ENCODE results near the gene IL17RC.
A peak's percentile ranks its signal among the peaks of the same experiment; 100 is the strongest.
"Not testable (repeated sequence)": the region's sequence is repeated elsewhere in the genome, so short reads cannot be mapped to it uniquely, and the experiment has no call there.

The IL17RC gene

GRCh38 chr3:9916346-9916733, 558 bp upstream of the IL17RC start:
- no peak for FAIRE-seq

- FAIRE-seq: no peak
Measured at GRCh38 chr3:9917820-9918219, 922 bp downstream of the IL17RC start.

GRCh38 chr3:9918261-9919038, 1.6 kb downstream of the IL17RC start:
- FAIRE-seq: no peak

GRCh38 chr3:9928158-9928557, 11.3 kb downstream of the IL17RC start:
- no peak for FAIRE-seq

GRCh38 chr3:9930804-9931418, 14.0 kb downstream of the IL17RC start:
- FAIRE-seq: no peak

GRCh38 chr3:9932535-9932842, 15.6 kb downstream of the IL17RC start:
- FAIRE-seq: no peak

- no peak for FAIRE-seq
Measured at GRCh38 chr3:9932843-9933560, 16.1 kb downstream of the IL17RC start.

GRCh38 chr3:9933561-9934234, 16.8 kb downstream of the IL17RC start, which contains the start of gene CRELD1:
Gene CRELD1, plus strand, starts transcription at chr3:9933834. Its CDS starts 605 bp downstream, at chr3:9934439.
- peak; percentile 88 for FAIRE-seq

- FAIRE-seq: no peak
Measured at GRCh38 chr3:9934235-9934621, 17.3 kb downstream of the IL17RC start.

GRCh38 chr3:9934993-9935392, 18.1 kb downstream of the IL17RC start:
- no peak for FAIRE-seq

GRCh38 chr3:9935966-9936510, 19.1 kb downstream of the IL17RC start:
- no peak for FAIRE-seq

GRCh38 chr3:9937486-9938238, 20.8 kb downstream of the IL17RC start:
- FAIRE-seq: no peak

GRCh38 chr3:9938966-9939365, 22.1 kb downstream of the IL17RC start:
- FAIRE-seq: no peak

- not testable (repeated sequence) for FAIRE-seq
Measured at GRCh38 chr3:9939906-9940305, 23.0 kb downstream of the IL17RC start.

- FAIRE-seq: no peak
Measured at GRCh38 chr3:9940746-9941145, 23.8 kb downstream of the IL17RC start.

- FAIRE-seq: no peak
Measured at GRCh38 chr3:9942164-9942563, 25.3 kb downstream of the IL17RC start.

GRCh38 chr3:9942934-9943690, 26.2 kb downstream of the IL17RC start:
- FAIRE-seq: no peak

- FAIRE-seq: no peak
Measured at GRCh38 chr3:9944271-9944670, 27.4 kb downstream of the IL17RC start.

GRCh38 chr3:9945358-9945757, 28.5 kb downstream of the IL17RC start:
- FAIRE-seq: no peak

- FAIRE-seq: no peak
Measured at GRCh38 chr3:9946112-9947024, 29.5 kb downstream of the IL17RC start.
